GM12878 (cell line): ENCODE data around the gene ZNF208. TPM values are rescaled to one million over a fixed set of nuclear protein-coding genes. Genes with fewer than 3 reads are reported as not detected.

Experiments
- ATAC-seq: fragments of 200-7000 bp; cut with Tn5 transposase; 3 replicates; pipeline ENCODE4 v1.9.1; 2020; ENCODE audit warnings: mild to moderate bottlenecking, moderate library complexity
- BruUV-seq: library from RNA; stranded (reverse); fragments of 400-500 nt; replicated peaks from 2 replicates; lab custom pipeline; 2021; lab: Mats Ljungman, UMichigan
- CTCF ChIA-PET: fragments of 300-600 bp; sonication (Branson Sonifier 250); formaldehyde crosslinking; extraction: SDS; loops from one replicate; lab custom pipeline; 2021; ENCODE audit warnings: inconsistent platforms; lab: Yijun Ruan, JAX
- POLR2A ChIA-PET: fragments of 350-600 bp; formaldehyde crosslinking; extraction: SDS; loops from one replicate; lab custom pipeline; 2021; ENCODE audit warnings: inconsistent platforms; lab: Charles Lee
- RAD21 ChIA-PET: fragments of 300-600 bp; sonication (Branson Sonifier 250); formaldehyde crosslinking; loops from one replicate; lab custom pipeline; 2023; ENCODE audit warnings: antibody characterized with exemption; ENCODE audit not compliant: unreplicated experiment; lab: Charles Lee
- SMC1A ChIA-PET: fragments of 300-600 bp; sonication (Branson Sonifier 250); formaldehyde crosslinking; loops from one replicate; lab custom pipeline; 2023; ENCODE audit not compliant: unreplicated experiment, uncharacterized antibody; lab: Charles Lee
- DNase-seq: peaks from one replicate; pipeline ENCODE4 v3.0.0-alpha.2; 2011; ENCODE audit warnings: low read depth, low spot score
- FAIRE-seq: peaks from 3 replicates; lab custom pipeline; 2011; peaks lifted over from hg19 to GRCh38; lab: Jason Lieb, UNC
- H2AFZ ChIP-seq: 2 replicates; pipeline ENCODE4 v1.6.0; 2011; ENCODE audit warnings: low read depth, low read length, control low read depth; ENCODE audit not compliant: control insufficient read depth
- H3K27ac ChIP-seq: 2 replicates; pipeline ENCODE4 v1.5.1; 2011; ENCODE audit warnings: control low read depth; ENCODE audit not compliant: control insufficient read depth, insufficient read depth
- H3K27me3 ChIP-seq, 2 experiments: replicated peaks in 1 of 2; 2 replicates each; pipeline versions ENCODE4 v1.6.0 to v1.6.1; 2011; ENCODE audit warnings: low read length in 1 of 2; ENCODE audit not compliant: control insufficient read depth in 2 of 2, insufficient read depth in 2 of 2
- H3K36me3 ChIP-seq, 2 experiments: 2 replicates each; pipeline ENCODE4 v1.5.1; 2011; ENCODE audit warnings: low read length in 1 of 2; ENCODE audit not compliant: control insufficient read depth in 2 of 2, insufficient read depth in 2 of 2
- H3K4me1 ChIP-seq: 2 replicates; pipeline ENCODE4 v1.6.1; 2011; ENCODE audit warnings: mild to moderate bottlenecking, low read length, moderate library complexity, mixed read lengths; ENCODE audit not compliant: control insufficient read depth, insufficient read depth
- H3K4me2 ChIP-seq: 2 replicates; pipeline ENCODE4 v1.6.0; 2011; ENCODE audit warnings: control low read depth; ENCODE audit not compliant: control insufficient read depth, insufficient read depth
- H3K4me3 ChIP-seq: fragments of 200-600 bp; sonication (generic); 2 replicates; pipeline ENCODE4 v1.5.1; 2016
- H3K79me2 ChIP-seq: 2 replicates; pipeline ENCODE4 v1.6.0; 2011; ENCODE audit warnings: low read length; ENCODE audit not compliant: control insufficient read depth, insufficient read depth
- H3K9ac ChIP-seq: 2 replicates; pipeline ENCODE4 v1.8.0; 2011; ENCODE audit warnings: low read length, control low read depth, mixed read lengths; ENCODE audit not compliant: control insufficient read depth, insufficient read depth
- H3K9me3 ChIP-seq: replicated peaks from 3 replicates; pipeline ENCODE4 v1.5.1; 2011; ENCODE audit warnings: mild to moderate bottlenecking, low read length; ENCODE audit not compliant: control insufficient read depth, insufficient read depth
- H4K20me1 ChIP-seq: 2 replicates; pipeline ENCODE4 v1.6.0; 2011; ENCODE audit not compliant: control insufficient read depth, insufficient read depth
- ESRRA ChIP-seq: IDR thresholded peaks from 2 replicates; pipeline ENCODE4 v1.6.1; 2012; ENCODE audit warnings: mild to moderate bottlenecking, low read length, improper control_type of control experiment
- LARP7 ChIP-seq: fragments of 450-650 bp; IDR thresholded peaks from 2 replicates; pipeline ENCODE4 v1.6.1; 2017; ENCODE audit warnings: mild to moderate bottlenecking
- SMARCA5 ChIP-seq: fragments of 450-650 bp; IDR thresholded peaks from 2 replicates; pipeline ENCODE4 v1.6.1; 2017; ENCODE audit warnings: mild to moderate bottlenecking
- WGBS: methylation state at CpG from one replicate; pipeline ENCODE4 v1.1.6; 2016; ENCODE audit warnings: low lambda C conversion rate; ENCODE audit not compliant: insufficient replicate concordance, insufficient coverage; ENCODE audit errors: missing lambda C conversion rate; 5-methylcytosine and 5-hydroxymethylcytosine counted together
- in situ Hi-C: fragments of 300-500 bp; cut with MboI; formaldehyde crosslinking; loops from 9 replicates; pipeline ENCODE4 v1.14.3; 2018; ENCODE audit warnings: mixed read lengths
- intact Hi-C: fragments of 100-400 bp; cut with micrococcal nuclease; formaldehyde crosslinking; loops from one replicate; pipeline ENCODE4 v1.14.2; 2022; ENCODE audit not compliant: unreplicated experiment
- polyA plus RNA-seq, 11 experiments: library from polyadenylated mRNA; depleted of rRNA in 4 of 11; unstranded in 6 of 11; stranded (reverse) in 5 of 11; fragments of >200 nt; fragmentation: Nextera tagmentation in 4 of 11; fragmentation: Illumina TruSeq in 1 of 11; extraction: Ambion mirVana in 4 of 11; extraction: Trizol in 1 of 11; gene quantifications; 1 replicate in 1 of 11; 2 replicates in 10 of 11; pipeline versions ENCODE4 v1.2.1 to v1.2.3, GENCODE V29; 2011 to 2016; ENCODE audit warnings: inconsistent platforms in 2 of 11, missing spikeins in 2 of 11, low read depth in 1 of 11
- total RNA-seq, 4 experiments: library from RNA; depleted of rRNA in 3 of 4; stranded (reverse); fragments of >200 nt in 3 of 4; fragmentation: Illumina TruSeq in 1 of 4; extraction: Trizol in 1 of 4; gene quantifications; 2 replicates each; pipeline versions ENCODE4 v1.2.1 to v1.2.3, GENCODE V29; 2013 to 2021
- TF ChIP-seq, protein P1 (sequence below): fragments of 450-650 bp; IDR thresholded peaks from 2 replicates; pipeline ENCODE4 v1.6.1; 2016; ENCODE audit warnings: mild to moderate bottlenecking, moderate library complexity, borderline replicate concordance

ZNF208 gene
- total and polyA plus RNA-seq, 10 of the 15 experiments (the other 5 are each of a cell fraction or from before 2014, with no cell fraction given): 0.10 TPM; not detected in 9

DNA sequence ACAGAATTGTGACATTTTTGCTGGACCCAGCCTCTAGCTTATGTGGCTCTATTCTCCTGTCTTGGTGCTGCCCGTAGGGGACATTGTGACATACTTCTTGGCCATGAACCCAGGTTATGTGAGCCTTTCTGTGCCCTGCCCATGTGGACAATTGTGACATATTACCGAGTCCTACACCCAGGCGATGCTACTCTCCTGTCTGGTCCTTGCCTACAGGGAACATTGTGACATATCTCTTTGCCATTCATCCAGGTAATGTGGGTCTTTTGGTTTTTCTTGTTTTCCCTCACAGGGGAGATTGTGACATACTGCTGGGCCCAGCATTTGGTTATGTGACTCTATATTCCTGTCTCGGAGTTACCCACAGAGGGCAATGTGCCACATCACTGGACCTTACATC, 103.2 kb downstream of the ZNF208 start:
- Histone ChIP-seq H3K27me3 (no peaks in the 10 kb centered on the region), H3K4me3 (no peak overlapping the region), H2AFZ (no peak overlapping the region), H4K20me1 (no peaks in the 10 kb centered on the region), H3K4me2 (no peak overlapping the region), H3K27ac (no peak overlapping the region), H3K9ac (no peak overlapping the region), H3K9me3 (no peaks in the 10 kb centered on the region; the same call in 2 of the 3 replicates), H3K36me3 (no peaks in the 10 kb centered on the region), H3K4me1 (no peaks in the 10 kb centered on the region), H3K79me2 (no peaks in the 10 kb centered on the region)
- in situ Hi-C loops (no loop called here), intact Hi-C loops (no loop called here)
- ChIA-PET CTCF (no interaction called here), RAD21 (no interaction called here), POLR2A (no interaction called here), SMC1A (no interaction called here)
- TF ChIP-seq, protein P1, sequence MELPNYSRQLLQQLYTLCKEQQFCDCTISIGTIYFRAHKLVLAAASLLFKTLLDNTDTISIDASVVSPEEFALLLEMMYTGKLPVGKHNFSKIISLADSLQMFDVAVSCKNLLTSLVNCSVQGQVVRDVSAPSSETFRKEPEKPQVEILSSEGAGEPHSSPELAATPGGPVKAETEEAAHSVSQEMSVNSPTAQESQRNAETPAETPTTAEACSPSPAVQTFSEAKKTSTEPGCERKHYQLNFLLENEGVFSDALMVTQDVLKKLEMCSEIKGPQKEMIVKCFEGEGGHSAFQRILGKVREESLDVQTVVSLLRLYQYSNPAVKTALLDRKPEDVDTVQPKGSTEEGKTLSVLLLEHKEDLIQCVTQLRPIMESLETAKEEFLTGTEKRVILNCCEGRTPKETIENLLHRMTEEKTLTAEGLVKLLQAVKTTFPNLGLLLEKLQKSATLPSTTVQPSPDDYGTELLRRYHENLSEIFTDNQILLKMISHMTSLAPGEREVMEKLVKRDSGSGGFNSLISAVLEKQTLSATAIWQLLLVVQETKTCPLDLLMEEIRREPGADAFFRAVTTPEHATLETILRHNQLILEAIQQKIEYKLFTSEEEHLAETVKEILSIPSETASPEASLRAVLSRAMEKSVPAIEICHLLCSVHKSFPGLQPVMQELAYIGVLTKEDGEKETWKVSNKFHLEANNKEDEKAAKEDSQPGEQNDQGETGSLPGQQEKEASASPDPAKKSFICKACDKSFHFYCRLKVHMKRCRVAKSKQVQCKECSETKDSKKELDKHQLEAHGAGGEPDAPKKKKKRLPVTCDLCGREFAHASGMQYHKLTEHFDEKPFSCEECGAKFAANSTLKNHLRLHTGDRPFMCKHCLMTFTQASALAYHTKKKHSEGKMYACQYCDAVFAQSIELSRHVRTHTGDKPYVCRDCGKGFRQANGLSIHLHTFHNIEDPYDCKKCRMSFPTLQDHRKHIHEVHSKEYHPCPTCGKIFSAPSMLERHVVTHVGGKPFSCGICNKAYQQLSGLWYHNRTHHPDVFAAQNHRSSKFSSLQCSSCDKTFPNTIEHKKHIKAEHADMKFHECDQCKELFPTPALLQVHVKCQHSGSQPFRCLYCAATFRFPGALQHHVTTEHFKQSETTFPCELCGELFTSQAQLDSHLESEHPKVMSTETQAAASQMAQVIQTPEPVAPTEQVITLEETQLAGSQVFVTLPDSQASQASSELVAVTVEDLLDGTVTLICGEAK: no peak
- TF ChIP-seq ESRRA: no peak
- TF ChIP-seq LARP7: no peak
- TF ChIP-seq SMARCA5: no peak
- 2% methylated on average over 4 of the region's 4 CpGs for WGBS
- ATAC-seq (no peak), FAIRE-seq (no peak), DNase-seq (no peak)
- no TSS peak for BruUV-seq
